Measurements from ENCODE around the gene THBS2. TPM values are rescaled to one million over a fixed set of nuclear protein-coding genes. Genes with fewer than 3 reads are reported as not detected.
A peak's percentile ranks its signal among the peaks of the same experiment; 100 is the strongest.

THBS2 gene
- total RNA-seq, 1 donor from 2014 or later, result 86.4 TPM

- intact Hi-C loops (cut with DNase I), result no loop called here
These were observed 77.2 kb downstream of the THBS2 start for GRCh38 chr6:169176361-169176991.

GRCh38 chr6:169175360-169175887, 78.2 kb downstream of the THBS2 start:
- DNase-seq (ENCODE audit: extremely low spot score in 2 of 2), result peak; percentile 43 to 77
- Histone ChIP-seq H3K4me1 (peaks cover 8% of the 10 kb centered on the region), H3K9me3 (no peaks in the 10 kb centered on the region), H3K36me3 (no peaks in the 10 kb centered on the region), H3K27ac (no peak overlapping the region), H3K4me3 (no peak overlapping the region), H3K27me3 (no peaks in the 10 kb centered on the region)
- TF ChIP-seq CTCF (IDR thresholded peaks at IDR 0.05) (no peak), POLR2AphosphoS5 (IDR thresholded peaks at IDR 0.05; ENCODE audit: insufficient read depth in 1 of 2, low read depth in 1 of 2) (no peak), POLR2A (IDR thresholded peaks at IDR 0.05) (no peak)
- intact Hi-C loops (cut with DNase I), result no loop called here

More at GRCh38 chr6:169176361-169176991, 77.2 kb downstream of the THBS2 start:
- Histone ChIP-seq H3K4me1 (peaks cover 8% of the 10 kb centered on the region), H3K27ac (no peak overlapping the region), H3K4me3 (no peak overlapping the region), H3K27me3 (no peaks in the 10 kb centered on the region), H3K36me3 (no peaks in the 10 kb centered on the region), H3K9me3 (no peaks in the 10 kb centered on the region)
- DNase-seq (ENCODE audit: extremely low spot score in 2 of 2), result no peak
- TF ChIP-seq POLR2AphosphoS5 (IDR thresholded peaks at IDR 0.05; ENCODE audit: insufficient read depth in 1 of 2, low read depth in 1 of 2) (no peak), CTCF (IDR thresholded peaks at IDR 0.05) (no peak), POLR2A (IDR thresholded peaks at IDR 0.05) (no peak)

GRCh38 chr6:169174516-169175359, 78.9 kb downstream of the THBS2 start:
- no peaks in the 10 kb centered on the region for H3K9me3 ChIP-seq
- no peak overlapping the region for H3K27ac ChIP-seq
- H3K27me3 ChIP-seq, result no peaks in the 10 kb centered on the region
- H3K36me3 ChIP-seq, result no peaks in the 10 kb centered on the region
- TF ChIP-seq CTCF (IDR thresholded peaks at IDR 0.05) (no peak), POLR2A (IDR thresholded peaks at IDR 0.05) (no peak), POLR2AphosphoS5 (IDR thresholded peaks at IDR 0.05; ENCODE audit: insufficient read depth in 1 of 2, low read depth in 1 of 2) (no peak)
- intact Hi-C loops (cut with DNase I), result no loop called here
- no peak overlapping the region for H3K4me3 ChIP-seq
- peak; percentile 52 to 76 for DNase-seq (ENCODE audit: extremely low spot score in 2 of 2)
- H3K4me1 ChIP-seq, result peaks cover 12% of the 10 kb centered on the region

GRCh38 chr6:169173532-169174268, 79.9 kb downstream of the THBS2 start:
- H3K9me3 ChIP-seq, result no peaks in the 10 kb centered on the region
- TF ChIP-seq POLR2A (IDR thresholded peaks at IDR 0.05), result no peak
- no peak for TF ChIP-seq POLR2AphosphoS5 (IDR thresholded peaks at IDR 0.05; ENCODE audit: insufficient read depth in 1 of 2, low read depth in 1 of 2)
- TF ChIP-seq CTCF (IDR thresholded peaks at IDR 0.05), result no peak
- intact Hi-C loops (cut with DNase I), result no loop called here
- no peak overlapping the region for H3K4me3 ChIP-seq
- peak; percentile 83 to 85 for DNase-seq (ENCODE audit: extremely low spot score in 2 of 2)
- H3K27ac ChIP-seq, result peak overlapping the region; percentile 84
- H3K4me1 ChIP-seq, result peaks cover 14% of the 10 kb centered on the region
- no peaks in the 10 kb centered on the region for H3K27me3 ChIP-seq
- H3K36me3 ChIP-seq, result no peaks in the 10 kb centered on the region

Data from vagina (tissue), 2 donors.